NCI-H774 (cell line): ENCODE results near the gene HIPK4.

ENCODE experiments used
- DNase-seq: peaks from one replicate; lab custom pipeline; 2025; lab: John Stamatoyannopoulos, UW

Gene HIPK4

DNA sequence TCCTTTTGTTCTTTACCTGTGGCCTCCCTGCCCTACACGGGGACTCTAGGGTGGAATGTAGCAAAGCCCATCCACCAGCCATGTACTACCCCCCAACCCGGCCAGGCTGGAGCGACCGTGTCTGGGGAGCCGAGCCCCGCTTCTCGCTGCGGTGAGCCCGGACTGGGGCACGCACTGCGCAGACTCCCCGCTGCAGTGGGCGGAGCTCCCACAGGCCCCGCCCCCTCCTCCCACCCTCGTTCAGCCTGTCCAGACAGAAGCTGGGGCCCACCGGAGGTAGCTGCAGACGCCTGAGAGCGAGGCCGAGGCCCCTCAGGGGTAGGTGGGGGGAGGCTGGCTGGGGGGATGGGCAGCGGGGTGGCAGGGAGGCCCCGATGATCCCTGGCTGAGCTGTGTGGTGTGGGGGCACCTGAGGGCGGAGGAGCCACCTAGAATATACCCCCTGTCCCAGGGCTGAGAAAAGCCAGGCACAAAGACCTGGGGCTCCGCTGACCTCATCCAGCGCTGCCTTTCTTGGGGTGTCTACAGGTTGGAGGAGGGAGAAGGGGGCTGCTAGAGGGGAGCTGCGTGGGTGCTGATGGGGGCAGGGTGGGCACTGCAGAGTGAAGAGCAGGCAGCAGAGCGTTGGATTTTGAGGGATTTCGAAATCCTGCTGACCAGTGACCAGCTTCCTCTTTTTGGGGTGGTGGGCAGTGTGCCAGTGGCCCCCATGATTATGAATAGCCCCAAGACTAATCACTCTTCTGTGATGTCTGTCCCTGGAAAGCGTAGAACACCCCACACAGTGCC lies 24.2 kb downstream of the HIPK4 start:
- DNase-seq = peak; percentile 6

DNA sequence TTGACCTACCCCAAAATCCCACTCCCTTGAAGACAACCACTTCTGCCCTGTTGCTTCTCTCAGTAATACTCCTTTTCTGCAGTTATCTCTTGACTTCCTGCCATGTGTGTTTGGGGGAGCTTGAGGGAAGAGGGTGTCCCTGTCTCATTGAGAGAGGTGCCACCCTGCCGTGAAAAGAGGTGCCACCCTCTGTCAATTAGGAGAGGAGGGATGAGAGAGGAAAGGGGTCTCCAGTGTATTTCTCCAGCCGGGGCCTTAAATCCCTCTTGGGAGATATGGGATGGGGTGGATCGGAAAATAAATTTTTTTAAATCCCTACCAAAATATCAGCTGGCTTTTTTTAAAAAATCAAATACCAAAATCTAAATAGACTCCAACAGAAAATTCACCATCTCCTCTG lies 25.0 kb downstream of the HIPK4 start:
- no peak for DNase-seq

DNA sequence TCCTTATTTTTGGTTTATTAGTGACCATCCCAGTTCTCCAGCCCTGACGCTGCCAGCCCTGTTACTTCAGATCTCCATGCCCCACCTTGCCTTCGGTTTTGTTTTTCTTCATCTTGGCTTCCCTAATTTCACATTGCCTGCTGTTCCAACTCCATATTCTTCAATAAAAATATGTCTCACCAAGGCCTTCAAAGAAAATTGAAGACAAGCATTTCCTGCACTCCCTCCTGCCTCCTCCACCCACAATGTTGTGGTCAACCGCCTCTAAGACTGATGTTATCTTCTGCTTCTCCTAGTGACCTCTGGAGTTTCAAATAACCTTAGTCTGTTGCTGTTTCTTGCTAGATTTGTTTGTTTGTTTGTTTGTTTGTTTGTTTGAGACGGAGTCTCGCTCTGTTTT lies 26.9 kb downstream of the HIPK4 start:
- DNase-seq = no peak

DNA sequence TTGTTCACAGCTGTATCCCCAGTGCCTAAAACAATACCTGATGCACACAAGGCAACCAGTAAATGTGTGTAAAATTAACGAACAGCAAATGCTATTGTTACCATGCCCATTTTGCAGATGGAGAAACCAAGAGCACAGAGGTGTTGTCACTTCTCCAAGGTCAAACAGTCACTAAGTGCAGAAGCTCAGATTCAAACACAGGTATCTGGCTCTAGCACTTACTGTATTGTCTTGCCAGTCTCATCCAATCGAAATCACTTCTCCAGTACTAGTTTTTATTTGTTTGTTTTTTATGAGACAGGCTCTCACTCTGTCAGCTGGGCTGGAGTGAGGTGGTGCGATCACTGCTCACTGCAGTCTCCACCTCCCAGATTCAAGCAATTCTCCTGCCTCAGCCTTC lies 27.8 kb downstream of the HIPK4 start:
- DNase-seq = no peak

DNA sequence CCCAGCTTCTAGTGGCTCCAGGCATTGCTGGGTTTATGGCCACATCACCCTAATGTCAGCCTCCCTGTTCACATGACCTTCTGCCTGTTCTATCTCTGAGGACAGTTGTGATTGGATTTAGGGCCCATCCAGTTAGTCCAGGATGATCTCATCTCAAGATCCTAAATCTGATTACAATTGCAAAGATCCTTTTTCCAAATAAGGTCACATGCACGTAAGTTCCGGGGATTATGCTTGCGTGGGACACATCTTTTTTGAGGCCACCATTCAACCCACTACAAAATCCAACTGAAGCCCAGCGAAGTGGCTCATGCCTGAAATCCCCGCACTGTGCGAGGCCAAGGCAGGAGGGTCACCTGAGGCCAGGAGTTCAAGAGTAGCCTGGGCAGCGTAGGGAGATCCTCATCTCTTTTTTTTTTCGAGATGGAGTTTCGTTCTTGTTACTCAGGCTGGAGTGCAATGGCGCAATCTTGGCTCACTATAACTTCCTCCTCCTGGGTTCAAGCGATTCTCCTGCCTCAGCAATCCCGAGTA lies 29.2 kb downstream of the HIPK4 start:
- no peak for DNase-seq

DNA sequence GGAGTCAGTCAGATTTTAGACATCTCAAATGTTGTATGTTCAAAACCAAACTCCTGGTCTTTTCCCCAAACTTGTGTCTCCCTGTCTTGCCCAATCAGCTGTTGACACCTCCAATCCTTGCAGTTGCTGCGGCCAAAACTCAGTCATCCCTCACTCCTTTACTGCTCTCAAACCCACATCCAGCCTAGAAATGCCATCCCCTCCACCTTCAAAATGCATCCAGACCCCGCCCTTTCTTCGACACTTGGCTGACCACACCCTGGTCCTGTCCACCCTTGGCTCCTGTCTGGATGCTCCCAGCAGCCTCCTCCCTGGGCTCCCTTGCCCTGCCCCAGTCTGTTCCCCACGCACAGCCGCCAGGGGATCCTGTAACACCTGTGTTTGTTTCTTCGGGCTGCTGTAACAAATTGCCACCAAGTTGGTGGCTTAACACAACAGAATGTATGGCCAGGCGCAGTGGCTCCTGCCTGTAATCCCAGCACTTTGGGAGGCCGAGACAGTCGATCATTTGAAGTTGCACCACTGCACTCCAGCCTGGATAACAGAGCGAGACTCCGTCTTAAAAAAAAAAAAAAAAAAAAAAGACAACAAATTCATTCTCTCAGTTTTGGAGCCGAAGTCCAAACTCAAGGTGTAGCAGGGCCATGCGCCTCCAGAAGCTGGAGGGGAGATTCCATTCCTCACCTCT lies 29.8 kb downstream of the HIPK4 start:
- no peak for DNase-seq

DNA sequence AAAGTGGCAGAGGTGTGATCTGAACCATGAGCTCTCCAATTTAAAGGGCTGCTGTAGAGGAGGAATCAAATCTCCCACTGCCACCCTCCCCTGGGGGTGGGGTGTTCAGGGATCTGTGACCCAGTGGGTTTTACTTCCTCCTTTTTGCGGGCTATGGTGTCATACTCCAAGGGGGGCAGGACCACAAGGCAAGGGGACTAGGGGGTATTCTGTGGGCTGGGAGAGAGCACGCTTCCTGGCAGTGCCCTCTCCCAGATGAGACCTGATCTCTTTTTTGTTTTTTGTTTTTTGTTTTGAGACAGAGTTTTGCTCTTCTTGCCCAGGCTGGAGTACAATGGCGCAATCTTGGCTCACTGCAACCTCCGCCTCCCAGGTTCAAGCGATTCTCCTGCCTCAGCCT lies 31.2 kb downstream of the HIPK4 start:
- no peak for DNase-seq

DNA sequence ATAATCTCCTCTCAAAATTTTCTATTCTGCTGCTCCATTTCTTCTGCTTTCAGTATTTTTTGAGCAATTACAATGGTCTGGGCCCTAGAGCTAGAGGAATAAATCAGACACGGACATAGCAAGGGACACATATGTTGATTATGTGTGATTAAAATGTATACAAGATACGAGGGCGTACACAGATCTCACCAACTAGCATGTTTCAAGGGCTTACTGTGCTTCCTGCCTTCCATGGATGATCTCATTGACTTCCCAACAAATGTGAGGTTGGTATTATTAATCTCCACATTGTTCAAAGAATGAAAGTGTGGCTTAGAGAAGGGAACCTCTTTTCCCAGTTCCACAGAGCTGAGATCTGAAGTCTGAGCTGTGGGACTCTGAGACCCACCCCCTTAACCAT lies 32.3 kb downstream of the HIPK4 start:
- no peak for DNase-seq

DNA sequence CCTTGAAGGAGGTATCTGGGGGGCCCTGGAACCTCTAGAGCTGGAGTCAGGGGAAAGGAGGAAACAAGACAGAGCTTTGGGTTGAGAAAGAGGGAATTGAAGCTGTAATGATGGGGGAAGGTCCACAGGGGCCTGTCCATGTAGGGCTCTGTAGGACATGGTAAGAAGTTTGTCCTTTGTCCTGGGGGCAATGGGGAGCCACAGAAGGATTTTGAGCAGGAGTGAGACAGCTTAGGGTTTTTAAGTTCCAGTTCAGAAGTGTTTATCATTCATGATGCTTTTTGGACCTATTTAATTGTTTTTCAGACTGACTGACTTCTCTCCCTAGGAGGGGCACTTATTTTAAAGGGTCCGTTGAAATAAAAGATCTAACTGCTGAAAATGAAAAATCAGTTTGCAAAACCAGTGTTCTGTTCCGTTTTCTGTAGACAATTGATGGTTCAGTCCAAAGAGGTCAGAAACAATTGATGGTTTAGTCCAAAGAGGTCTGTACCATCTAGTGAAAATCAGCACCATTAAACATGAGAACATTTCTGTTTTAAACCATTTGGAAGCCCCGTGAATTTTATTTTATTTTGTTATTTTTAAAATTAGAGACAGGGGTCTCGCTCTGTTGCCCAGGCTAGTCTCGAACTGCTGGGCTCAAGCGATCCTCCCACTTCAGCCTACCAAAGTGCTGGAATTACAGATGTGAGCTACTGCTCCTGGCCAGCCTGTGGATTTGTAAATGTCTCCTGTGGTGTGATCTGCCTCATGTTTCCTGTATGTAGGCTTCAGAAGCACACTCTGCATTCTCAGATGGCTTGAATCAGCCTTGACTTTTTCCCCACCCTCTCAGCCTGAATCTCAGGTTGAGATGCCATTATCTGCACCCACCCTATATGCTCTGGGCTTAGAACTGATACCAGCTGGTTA lies 33.0 kb downstream of the HIPK4 start:
- no peak for DNase-seq

DNA sequence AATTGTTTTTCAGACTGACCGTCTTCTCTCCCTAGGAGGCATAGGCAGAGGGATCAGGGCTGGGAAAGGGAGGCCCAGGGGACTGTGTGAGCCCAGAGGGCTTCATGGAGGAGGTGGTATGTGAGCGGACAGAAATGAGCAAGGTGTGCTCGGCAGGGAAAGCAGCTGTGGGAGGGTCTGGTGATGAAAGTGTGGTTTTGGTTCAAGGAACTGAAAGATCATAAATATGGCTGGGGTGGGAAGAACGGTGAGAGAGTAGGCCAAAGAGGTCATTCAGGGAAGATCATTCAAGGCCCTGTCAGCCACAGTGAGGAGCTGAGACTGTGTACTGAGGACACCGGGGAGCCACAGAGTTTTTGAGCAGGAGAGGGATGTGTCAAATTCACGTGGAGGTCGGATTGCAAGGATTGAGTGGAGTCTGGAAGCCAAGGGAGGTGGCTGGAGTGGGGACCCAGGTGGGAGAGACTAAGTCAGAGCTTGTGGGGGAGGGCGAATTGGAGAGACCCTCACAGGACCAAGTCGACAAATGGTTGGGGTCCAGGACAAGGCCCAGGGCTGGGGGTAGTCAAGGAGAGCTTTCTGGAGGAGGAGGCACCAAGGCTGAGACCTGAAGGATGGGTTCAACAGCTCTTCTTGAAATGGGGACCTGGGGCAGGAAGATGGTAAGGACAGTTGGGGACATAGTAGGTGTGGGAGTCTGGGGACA lies 33.9 kb downstream of the HIPK4 start:
- DNase-seq = no peak

DNA sequence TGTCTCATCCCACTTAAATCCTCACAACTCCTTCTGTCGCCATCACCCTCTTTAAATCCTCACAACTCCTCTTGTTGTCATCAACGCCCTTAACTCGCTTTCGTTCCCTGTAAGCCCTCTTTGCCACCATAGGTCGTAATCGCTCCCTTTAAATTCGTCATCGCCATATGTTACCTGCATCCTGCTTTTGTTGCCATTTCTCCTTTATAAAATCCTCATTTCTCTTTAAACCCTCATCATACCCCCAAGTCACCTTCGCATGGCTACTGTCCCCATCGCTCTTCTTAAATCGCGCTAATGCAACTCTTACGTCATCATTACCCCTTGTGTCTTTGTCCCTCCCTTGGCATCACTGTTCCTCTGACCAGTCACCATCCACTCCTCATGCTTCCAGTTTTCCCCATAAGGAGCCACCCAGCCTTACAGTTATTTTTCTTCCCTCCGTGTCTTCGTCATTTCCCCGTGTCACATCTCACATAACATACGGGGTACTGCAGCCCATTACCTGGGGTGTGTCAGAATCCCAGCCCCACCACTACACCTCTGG lies 40.9 kb downstream of the HIPK4 start:
- peak; percentile 9 for DNase-seq

DNA sequence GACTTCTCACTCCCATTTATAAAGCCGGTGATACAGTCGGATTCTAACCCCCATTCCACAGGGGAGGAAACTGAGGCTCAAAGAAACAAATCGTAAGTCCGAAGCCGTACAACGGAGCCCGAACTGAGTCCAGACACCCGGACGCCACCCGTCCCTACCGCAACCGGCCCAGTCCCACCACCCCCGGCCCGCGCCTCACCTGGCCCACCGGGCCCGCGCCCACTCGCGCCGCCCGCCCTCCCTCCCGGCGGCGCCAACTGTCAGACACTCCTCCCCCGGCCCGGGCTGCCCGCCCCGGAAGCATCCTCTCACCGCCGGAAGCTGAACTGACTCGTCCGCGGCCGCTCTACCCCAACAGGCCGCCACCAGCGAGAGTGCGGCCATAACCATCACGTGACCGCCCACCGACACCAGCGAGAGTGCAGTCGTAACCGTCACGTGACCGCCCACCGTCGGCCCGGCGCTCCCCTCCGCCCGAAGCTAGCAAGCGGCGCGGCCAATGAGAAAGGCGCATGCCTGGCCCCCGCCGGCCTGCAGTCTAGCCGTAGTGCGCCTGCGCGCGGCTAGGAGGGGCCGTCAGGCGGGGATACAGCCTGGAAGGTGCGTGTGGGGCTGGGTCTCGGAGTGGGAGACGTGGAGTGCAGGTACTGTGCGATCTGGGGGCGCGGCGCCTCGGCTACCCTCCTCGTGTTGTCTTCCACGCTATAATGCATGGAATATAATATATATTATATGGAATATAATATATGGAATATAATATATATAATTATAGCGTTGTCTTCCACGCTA lies 41.7 kb downstream of the HIPK4 start, which contains the start of the genes C19orf47 and PLD3:
C19orf47 (minus strand) TSS at position 273 of the 789 bp plus-strand sequence. CDS start 6,540 bp downstream, outside the sequence.
PLD3 (plus strand) TSS at position 571 of the 789 bp plus-strand sequence. CDS start 17,789 bp downstream, outside the sequence.
- peak; percentile 98 for DNase-seq

DNA sequence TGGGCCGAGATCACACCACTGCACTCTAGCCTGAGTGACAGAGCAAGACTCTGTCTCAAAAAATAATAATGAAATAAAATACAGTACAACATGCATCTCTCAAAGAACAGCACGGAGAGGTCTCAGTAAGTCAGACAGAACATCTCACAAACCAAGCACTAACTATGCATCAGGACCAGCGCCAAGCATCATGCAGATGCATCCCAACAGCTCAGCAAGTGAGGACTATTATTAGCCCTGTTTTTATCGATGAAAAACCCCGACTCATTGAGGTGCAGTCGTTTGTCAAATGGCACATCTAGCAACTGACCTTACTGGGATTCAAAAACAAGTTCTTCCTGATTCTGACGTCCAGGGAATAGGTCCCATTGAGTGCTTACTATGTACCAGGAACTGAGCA lies 45.6 kb downstream of the HIPK4 start:
- no peak for DNase-seq

DNA sequence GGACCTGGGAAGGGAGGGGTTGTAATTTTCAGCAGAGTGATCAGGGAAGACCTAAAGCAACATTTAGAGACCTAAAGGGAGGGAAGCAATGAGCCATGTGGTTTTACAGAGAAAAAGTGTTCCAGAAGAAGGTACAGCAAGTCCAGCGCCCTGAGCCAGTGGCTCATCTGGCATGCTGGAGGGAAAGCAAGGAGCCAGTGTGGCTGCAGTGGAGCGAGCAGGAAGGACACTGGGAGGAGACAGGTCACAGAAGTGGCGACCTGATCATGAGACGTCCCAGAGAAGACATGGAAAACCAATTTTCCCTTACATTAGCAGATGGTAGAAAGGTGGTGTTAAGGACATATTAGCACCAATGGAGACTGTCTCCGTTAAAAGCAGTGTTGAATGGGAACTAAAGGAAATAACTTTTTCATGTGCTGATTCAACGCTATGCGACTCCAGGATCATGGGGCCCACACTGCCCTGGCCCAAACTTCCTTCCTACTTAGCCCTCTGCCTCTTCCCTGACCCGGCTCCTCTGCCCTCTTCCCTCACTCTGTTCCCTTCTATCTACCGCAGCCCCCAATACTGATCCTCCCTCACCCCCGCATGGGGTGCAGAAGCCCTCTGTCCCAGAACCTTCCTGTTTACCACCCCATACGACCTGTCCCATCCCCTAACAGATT lies 47.2 kb downstream of the HIPK4 start:
- no peak for DNase-seq

DNA sequence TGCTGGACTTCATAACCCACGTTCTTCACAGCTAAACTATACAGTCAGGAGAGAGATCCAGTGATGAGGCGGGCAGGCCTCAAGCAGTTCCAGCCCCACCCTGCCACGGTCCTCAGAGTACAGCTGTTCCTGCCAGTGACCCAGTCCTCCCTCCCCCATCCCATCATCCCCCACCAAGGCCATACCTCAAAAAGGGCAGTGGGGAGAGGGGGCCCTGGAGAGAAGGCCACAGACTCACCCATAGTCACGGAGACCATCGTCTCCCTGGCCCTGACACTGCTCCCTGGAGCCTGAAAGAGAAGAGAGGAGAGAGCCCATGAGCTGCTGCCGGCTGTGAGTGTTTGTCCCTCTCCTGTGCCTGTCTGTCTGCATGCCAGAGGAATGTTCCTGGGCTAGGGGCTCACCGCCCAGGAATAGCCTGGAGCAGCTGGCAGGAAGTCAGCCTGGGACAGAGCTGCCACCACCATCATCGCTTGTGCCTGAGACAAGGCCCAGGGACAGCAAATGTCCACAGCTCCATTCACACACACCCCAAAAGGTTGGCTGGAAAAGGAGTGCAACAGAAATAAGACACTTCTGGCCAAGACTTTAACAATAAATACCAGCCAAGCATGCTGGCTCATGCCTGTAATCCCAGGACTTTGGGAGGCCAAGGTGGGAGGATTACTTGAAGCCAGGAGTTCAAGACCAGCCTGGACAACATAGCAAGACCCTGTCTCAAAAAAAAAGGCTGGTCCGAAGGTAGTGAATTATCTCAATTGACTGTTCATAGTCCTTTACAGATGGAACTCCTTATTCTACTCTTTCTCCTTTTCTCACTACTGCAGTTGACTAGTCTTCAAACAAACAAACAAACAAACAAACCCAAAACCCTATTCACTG lies 48.1 kb downstream of the HIPK4 start:
- no peak for DNase-seq

DNA sequence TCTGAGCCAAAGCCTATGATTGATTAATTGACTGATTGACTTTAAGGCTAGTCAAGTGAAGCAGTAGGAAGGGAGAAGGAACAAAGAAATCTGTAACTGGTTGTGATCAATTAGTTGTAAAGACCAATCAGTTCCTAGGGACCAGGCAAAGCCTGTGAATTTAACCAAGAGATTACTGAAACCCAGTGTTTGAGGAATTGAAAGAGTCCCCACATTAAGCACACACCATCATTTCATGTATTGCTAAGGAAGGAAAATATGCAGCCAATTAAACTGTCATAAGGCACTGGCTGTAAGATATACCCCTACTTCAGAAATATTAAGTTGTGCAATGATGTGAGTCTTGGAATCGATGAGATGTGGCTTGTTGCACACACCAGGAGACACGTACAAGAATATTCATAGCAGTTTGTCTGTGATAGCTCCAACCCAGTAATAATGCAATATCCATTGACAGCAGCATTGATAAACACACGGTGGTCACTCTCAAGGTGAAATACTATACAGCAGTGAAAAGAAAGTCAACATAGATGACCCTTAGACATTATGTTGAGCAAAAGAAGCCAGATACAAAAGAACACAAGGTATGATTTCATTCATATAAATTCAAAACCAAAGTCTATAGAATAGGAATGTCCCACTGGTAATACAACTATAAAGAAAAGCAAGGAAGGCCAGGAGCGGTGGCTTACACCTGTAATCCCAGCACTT lies 50.8 kb downstream of the HIPK4 start:
- DNase-seq = no peak

DNA sequence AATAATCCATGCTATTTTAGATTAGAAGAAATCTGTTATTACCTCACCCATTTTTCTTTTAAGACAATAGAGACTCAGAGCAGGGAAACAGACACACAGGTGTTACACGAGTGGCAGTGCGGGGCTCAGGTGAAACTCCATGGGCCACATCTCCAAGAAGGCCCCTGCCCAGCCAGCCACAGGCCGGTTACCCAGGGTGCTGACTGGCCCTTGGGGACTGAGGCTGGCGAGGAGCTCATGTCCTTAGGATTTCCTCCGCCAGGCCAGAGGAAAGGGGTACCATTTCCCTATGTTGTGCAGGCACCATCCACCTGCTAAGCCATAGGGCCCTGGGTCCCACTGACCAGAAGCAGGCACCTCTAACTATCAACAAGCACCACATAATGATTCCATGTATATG lies 52.4 kb downstream of the HIPK4 start:
- no peak for DNase-seq

DNA sequence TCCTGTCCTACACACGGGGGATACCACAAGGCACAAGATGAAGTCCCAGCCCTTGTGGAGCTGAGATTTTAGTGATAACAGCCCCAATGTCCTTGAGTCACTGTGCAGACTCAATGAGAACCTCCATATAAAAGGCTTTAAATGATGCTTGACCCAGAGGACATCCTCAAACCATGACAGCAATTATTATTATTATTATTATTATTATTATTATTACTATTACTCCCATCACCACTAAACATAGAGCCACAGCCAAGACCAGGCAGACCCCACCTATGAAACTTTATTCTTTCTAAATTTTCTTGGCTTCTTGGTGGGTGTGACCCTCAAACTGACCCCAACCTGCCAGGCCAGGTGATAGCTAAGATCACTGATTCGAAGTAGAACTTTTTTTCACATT lies 52.9 kb downstream of the HIPK4 start:
- DNase-seq = no peak
